GM12874 (cell line): ENCODE measurements around the gene TMEM184A.

Experiments
- CTCF ChIP-seq: IDR thresholded peaks from 2 replicates; pipeline ENCODE4 v1.5.1; 2011; ENCODE audit warnings: low read depth, mild to moderate bottlenecking, control low read depth, low read length, moderate library complexity; ENCODE audit not compliant: insufficient read depth

TMEM184A gene

GRCh38 chr7:1553512-1554210 is 2.3 kb downstream of the TMEM184A start:
- TF ChIP-seq CTCF = no peak

GRCh38 chr7:1552200-1552599 is 3.8 kb downstream of the TMEM184A start:
- TF ChIP-seq CTCF = no peak

- TF ChIP-seq CTCF = no peak
Measured at GRCh38 chr7:1550846-1551155, 5.2 kb downstream of the TMEM184A start.

GRCh38 chr7:1550005-1550845 is 5.8 kb downstream of the TMEM184A start:
- no peak for TF ChIP-seq CTCF

- no peak for TF ChIP-seq CTCF
Measured at GRCh38 chr7:1549357-1550004, 6.5 kb downstream of the TMEM184A start.

- no peak for TF ChIP-seq CTCF
Measured at GRCh38 chr7:1548944-1549343, 7.1 kb downstream of the TMEM184A start.

GRCh38 chr7:1548438-1548831 is 7.6 kb downstream of the TMEM184A start:
- no peak for TF ChIP-seq CTCF
